NCI-H526 treated with DMSO at 0.1 percent for 48 hours (cell line): Measurements from ENCODE around the gene IQCB1.
"Not testable (repeated sequence)": the region's sequence is repeated elsewhere in the genome, so short reads cannot be mapped to it uniquely, and the experiment has no call there.

Source experiments
- DNase-seq: peaks from one replicate; lab custom pipeline; 2025; lab: John Stamatoyannopoulos, UW

IQCB1 gene

GRCh38 chr3:121834671-121835464 is at the start of gene IQCB1, which contains the start of gene EAF2:
Gene IQCB1 (minus strand): TSS chr3:121835060. CDS start chr3:121828960, 6,100 bp downstream.
Gene EAF2 (plus strand): TSS chr3:121835209. CDS start chr3:121835286, 77 bp downstream.
- DNase-seq = peak; percentile 94

GRCh38 chr3:121883507-121883906 is 48.6 kb upstream of the IQCB1 start:
- DNase-seq = no peak

DNA sequence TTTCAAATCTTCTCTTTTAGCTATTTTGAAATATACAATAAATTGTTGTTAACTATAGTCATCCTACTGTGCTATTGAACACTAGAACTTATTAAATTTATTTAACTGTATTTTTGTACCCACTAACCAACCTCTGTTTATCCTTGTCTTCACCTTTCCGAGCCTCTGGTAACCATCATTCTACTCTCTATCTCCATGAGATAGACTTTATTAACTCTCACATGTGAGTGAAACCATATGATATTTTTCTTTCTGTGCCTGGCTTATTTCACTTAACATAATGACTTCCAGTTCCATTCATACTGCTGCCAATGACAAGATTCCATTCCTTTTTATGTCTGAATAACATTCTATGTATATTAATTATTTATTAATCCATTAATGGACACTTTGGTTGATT is 43.6 kb upstream of the IQCB1 start:
- DNase-seq = no peak

DNA sequence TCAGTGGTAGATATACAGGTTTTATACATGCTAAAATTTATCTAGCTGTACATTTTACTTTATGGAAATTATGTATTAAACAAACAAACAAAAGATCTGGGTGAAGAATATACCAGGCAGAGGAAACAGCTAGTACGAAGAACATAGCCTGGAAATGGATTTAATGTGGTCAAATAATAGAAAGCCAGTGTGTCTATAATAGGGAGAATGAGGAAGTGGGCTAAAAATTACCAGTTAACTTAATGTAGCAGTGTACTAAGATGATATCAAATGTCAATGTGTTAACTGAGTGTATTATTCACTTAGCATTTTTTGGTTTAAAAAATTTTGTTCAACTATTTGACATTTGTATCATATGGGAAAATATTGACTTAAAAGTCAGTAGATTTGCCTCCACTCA is 36.6 kb upstream of the IQCB1 start:
- no peak for DNase-seq

GRCh38 chr3:121870717-121871116 is 35.9 kb upstream of the IQCB1 start:
- no peak for DNase-seq

GRCh38 chr3:121869736-121870135 is 34.9 kb upstream of the IQCB1 start:
- no peak for DNase-seq

DNA sequence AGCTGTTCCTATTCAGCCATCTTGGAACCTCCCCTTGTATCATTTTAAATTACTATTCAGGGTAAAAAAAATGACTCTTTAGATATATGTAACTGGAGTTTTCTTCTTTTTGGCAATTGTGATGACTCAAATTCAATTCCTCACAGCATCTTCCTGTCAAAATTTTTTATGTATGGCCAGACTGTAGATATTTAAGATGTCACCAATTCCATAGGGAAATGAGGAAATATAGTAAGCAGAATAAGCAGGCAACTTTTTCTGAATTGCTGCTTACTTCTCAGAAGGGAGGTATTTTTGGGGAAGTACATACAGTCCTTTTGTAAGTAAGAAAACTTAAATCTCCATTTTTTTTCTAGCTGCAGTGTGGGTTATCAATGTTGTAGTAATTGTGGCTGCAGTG is 28.9 kb upstream of the IQCB1 start:
- no peak for DNase-seq

DNA sequence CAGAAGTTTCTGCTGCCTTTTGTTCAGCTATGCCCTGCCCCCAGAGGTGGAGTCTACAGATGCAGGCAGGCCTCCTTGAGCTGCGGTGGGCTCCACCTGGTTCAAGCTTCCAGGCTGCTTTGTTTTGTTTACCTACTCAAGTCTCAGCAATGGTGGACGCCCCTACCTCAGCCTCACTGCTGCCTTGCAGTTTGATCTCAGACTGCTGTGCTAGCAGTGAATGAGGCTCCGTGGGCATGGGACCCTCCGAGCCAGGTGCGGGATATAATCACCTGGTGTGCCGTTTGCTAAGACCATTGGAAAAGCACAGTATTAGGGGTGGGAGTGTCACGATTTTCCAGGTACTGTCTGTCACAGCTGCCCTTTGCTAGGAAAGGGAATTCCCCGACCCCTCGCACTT is 28.4 kb upstream of the IQCB1 start:
- DNase-seq = not testable (repeated sequence)

DNA sequence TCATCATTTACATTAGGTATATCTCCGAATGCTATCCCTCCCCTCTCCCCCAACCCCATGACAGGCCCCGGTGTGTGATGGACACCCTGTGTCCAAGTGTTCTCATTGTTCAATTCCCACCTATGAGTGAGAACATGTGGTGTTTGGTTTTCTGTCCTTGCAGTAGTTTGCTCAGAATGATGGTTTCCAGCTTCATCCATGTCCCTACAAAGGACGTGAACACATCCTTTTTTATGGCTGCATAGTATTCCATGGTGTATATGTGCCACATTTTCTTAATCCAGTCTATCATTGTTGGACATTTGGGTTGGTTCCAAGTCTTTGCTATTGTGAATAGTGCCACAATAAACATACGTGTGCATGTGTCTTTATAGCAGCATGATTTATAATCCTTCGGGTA is 22.9 kb upstream of the IQCB1 start:
- not testable (repeated sequence) for DNase-seq

DNA sequence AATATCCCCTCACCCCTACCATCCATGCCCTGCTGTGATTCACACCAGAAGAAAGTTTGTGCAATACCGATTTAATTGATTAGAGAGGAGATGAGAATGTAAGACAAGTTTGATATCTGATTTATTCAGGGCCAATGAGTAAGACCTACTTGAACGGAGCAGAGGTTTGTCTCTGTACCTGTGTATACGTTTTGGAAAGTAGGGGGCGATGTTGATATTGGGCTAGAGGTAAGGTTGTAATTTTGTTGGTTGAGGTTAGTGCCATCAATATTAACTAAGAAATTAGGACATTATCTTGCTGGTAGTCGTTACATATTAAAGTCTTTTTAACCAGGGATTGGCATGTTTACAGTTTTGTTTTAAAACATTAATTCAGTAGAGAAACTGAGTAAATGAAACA is 20.7 kb upstream of the IQCB1 start:
- peak; percentile 34 for DNase-seq

DNA sequence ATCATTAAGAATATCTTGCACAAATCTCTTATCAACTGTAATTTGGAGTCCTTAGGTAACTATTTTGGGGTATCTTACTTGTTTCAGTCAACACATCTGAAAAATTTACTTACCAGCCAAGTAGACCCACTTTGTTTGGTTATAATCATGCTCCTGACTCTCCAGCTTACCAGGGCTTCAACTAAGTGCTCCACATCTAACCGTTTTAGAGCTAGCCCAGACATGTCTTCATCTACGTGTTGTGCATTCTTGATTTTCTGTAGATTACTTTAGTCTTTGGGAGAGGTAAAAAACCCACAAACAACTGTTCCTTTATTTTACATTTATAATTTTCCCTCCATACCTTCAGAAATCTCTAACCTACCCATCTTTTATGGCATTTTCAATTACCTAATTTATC is 17.4 kb upstream of the IQCB1 start:
- DNase-seq = no peak

GRCh38 chr3:121844892-121845291 is 10.0 kb upstream of the IQCB1 start:
- no peak for DNase-seq

DNA sequence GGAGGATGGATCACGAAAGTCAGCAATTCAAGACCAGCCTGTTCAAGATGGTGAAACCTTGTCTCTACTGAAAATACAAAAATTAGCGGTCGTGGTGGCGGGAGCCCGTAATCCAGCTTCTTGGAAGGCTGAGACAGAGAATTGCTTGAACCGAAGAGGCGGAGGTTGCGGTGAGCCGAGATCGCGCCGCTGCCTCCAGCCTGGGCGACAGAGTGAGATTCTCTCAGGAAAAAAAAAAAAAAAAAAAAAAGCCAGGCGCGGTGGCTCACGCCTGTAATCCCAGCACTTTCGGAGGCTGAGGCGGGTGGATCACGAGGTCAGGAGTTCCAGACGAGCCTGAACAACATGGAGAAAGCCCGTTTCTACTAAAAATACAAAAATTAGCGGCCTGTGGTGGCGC is 5.1 kb upstream of the IQCB1 start:
- no peak for DNase-seq

- DNase-seq = no peak
These were observed 1.6 kb upstream of the IQCB1 start for GRCh38 chr3:121836481-121836880.

GRCh38 chr3:121836064-121836463 is 1.2 kb upstream of the IQCB1 start:
- DNase-seq = no peak

DNA sequence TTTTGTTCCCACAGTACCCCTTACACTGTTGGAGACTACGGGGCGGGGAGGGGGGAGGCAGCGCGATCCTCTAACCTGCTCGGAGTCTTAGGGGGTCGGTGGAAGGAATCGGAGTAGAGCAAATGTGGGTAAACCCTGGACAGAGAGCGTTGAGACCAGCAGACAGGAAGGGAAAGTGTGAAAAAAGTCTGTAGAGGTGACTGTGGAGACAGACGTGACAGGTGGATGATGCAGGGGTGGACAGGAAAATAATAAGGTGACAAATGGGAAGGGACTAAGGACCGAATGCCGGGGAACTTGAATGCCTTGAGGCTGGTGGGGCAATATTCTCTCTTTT is 573 bp upstream of the IQCB1 start:
- peak; percentile 64 for DNase-seq

- DNase-seq = no peak
These were observed 646 bp downstream of the IQCB1 start for GRCh38 chr3:121834157-121834670.

DNA sequence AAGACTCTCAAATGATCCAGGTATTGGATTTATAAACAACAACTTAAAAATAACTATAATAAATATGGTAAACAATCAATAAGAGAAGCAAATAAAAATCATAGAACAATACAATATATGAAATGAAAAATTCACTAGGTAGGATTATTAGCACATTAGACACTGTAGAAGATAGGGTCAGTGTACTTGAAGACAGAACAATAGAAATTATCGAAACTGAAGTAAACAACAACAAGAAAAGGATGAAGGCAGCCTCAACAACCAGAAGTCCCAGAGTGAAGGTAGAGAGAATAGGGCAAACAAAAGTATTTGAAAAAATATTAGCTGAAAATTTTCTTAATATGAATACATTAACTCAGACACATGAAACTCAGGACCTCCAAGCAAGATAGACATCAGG is 11.9 kb downstream of the IQCB1 start:
- DNase-seq = no peak

GRCh38 chr3:121821421-121822199 is 13.2 kb downstream of the IQCB1 start:
- DNase-seq = no peak

- DNase-seq = no peak
These were observed 15.6 kb downstream of the IQCB1 start for GRCh38 chr3:121819236-121819635.

DNA sequence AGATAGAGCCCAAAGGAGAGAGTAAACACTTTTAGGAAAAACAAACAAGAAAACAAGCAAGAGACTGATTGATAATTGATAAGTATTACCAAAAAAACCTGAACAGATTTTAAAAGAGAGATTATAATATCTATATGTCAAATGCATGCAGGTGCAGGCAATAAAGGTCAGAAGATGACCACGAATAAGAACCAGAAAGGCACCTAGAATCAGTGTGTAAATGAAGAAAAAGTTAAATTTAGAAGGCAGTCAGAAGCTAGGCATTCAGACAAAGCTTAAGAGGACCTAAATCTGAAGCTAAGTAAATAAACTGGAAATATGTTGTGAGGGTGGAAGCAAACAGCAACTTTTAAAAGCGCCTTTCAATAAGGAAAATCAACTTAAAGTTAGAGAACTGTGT is 16.3 kb downstream of the IQCB1 start:
- DNase-seq = no peak

- DNase-seq = no peak
These were observed 17.1 kb downstream of the IQCB1 start for GRCh38 chr3:121817753-121818152.

DNA sequence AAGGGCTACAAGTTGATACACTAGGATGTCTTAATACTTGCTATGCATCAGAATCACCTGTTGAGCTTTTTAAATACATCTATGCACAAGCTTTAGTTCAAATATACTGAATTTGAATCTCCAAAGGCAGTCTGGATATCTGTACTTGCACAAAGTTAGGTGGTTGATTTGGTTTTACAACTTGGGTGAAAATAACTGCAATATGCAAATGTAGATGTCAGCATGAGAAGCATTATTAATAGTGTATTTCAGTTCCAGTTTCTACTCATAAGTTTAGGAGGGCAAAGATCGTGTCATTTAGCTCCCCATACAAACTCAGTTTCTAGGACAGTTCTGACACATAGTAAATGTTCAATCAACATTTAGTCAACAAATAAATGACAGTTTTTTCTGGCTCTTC is 25.6 kb downstream of the IQCB1 start:
- no peak for DNase-seq
